Stimulated activated CD4-positive, alpha-beta T cell treated with anti-CD3 and anti-CD28 coated beads, Interleukin-1b, Interleukin-23, amount 100 ng/mL, for 1 hour (primary cell): Measurements from ENCODE around the gene SGMS1.
"Not testable (repeated sequence)": the region's sequence is repeated elsewhere in the genome, so short reads cannot be mapped to it uniquely, and the experiment has no call there.

Experiments used
- DNase-seq, 2 donors: peaks; one replicate each; pipeline ENCODE4 v3.0.0-alpha.2; 2020; ENCODE audit warnings: low read depth in 2 of 2

SGMS1 gene

DNA sequence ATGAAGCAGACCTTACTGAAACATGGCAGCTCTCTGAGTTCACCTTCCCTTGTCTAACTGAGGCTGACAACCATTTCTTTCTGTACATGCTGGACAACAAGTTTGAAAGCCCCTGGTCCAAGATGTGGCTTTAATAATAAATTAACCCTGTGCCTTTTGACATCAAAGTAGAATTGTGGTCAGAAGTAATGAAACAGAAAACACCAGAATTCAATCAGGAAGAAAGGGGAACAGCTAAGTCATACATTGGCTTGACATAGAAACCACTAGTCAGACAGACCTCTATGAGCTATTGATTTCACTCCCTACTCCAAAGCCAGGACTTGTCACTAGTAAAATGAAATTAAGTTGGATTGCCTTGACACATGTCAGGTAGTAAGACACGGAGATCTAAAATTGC, 197.3 kb downstream of the SGMS1 start:
- no peak for DNase-seq

- DNase-seq, result not testable (repeated sequence)
Measured at GRCh38 chr10:50425215-50425614, 198.5 kb downstream of the SGMS1 start.

DNA sequence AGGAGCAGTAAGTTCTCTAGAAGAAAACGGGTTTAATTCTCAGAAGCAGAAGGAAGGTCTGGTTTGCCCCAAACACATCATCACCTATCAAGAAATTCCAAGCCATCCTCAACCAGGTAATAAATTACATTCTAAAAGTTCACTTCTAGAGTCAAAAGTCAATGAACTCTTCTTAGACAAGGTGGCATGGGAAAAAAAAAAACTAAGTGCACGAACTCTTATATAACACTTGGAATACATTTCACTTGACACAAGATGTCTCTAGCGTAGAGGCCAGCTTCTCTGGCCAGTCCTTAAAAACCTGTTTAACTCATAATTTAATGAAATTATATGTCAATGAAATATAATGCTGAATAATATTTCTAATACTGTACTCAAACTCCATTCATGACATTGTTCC, 200.3 kb downstream of the SGMS1 start:
- no peak for DNase-seq

GRCh38 chr10:50422259-50422658, 201.5 kb downstream of the SGMS1 start:
- no peak for DNase-seq

- DNase-seq, result no peak
Measured at GRCh38 chr10:50421026-50421719, 202.6 kb downstream of the SGMS1 start.

DNA sequence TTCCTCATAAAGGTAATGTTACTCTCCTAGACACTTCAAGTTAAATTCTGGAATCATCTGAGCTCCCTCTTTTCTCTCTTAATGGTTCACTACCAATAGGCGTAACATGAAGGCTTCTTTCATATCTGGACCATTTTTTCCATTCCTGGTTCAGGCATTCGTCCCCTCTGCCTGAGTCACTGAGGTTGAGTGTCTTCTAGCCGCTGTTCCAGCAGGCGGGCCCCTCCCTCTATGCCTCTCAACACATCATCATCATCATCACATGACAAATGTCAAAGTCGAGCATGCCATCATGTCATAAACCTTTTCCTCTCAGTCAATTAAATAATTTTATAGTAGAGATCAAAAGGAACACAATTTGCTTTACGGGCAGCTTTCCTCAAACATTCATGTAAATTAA, 203.6 kb downstream of the SGMS1 start:
- DNase-seq, result no peak

DNA sequence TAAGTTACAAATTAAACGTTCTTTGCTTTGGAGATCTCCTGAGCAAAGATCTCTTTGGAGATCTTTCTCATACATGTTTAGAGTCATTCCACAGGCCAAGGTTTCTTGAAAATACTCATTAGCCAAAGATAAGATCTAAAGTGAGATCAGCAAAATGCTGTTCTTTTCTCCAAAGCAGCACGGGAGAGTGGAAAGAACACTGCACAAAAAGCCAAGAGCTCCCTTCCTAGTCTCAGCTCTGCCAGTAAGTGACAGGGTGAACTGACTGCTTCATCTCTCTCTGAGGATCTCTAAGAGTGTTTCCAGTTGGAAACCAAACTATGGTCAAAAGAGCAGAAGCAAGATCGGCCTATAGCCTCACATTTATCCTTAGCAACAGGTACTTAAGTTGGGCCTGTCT, 204.0 kb downstream of the SGMS1 start:
- no peak for DNase-seq

DNA sequence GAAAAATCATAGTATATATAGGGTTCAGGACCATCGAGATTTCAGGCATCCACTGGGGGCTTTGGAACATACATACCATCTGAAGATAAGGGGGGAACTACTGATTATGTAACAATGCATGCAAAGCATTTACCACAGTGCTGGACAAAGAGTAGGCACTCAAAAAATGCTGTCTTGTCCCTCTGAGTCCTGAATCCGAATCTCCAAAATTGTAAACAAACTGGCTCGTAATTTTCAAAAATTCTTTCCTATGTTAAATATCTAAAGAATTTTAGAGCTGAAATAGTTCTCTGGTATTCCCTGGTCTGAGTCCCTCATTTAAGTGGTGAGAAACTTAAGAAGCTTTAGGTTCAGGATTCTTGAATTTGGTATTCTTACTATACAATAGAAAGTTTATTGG, 204.7 kb downstream of the SGMS1 start:
- DNase-seq, result no peak

- no peak for DNase-seq
Measured at GRCh38 chr10:50417886-50418830, 205.6 kb downstream of the SGMS1 start.

DNA sequence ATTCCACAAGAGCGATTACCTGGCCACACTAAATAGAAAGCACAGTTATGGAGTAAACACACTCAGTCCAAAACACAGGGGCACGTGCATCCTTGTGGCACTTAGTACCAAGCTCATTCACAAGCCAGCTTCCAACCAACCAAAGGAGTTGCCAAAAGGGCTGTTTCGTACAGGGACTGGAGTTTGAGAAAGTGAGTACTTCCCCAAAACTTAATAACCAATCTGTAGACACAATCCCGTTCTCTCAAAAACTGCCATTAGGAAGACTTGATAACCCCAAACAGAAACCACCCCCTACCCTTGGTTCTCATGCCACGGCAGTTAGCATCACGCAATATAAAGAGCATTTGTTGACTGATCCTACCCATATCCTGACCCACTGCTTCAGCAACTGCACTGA, 206.3 kb downstream of the SGMS1 start:
- no peak for DNase-seq

GRCh38 chr10:50416881-50417280, 206.9 kb downstream of the SGMS1 start:
- DNase-seq, result no peak

DNA sequence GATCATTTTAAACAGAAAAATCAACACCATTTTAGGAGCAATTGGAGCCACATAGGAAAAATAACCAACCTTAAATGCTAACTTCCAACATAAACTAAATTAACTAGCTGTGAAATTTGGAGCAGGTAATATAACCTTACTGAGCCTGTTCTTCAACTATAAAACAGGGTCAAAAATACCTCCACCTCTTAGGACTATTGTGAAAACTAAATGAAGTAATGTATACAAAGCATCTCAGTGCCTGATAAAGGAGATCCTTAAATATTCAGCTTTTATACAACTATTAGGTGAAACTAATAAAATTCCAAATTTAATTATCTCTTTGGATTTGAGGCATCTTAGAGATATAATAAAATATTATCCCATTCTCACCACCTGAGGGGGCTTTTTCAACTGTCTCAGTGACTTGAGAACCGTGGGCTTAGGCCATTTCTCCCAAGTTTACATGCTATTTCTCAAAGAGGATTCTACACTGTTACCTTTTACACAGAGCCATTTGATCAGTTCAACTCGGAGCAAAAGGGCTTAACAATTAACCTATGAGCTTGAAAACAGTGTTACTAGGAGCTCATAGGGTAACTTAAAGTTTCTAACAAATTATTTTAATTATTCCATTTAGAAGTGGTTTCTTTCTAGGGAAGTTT, 207.5 kb downstream of the SGMS1 start:
- no peak for DNase-seq

DNA sequence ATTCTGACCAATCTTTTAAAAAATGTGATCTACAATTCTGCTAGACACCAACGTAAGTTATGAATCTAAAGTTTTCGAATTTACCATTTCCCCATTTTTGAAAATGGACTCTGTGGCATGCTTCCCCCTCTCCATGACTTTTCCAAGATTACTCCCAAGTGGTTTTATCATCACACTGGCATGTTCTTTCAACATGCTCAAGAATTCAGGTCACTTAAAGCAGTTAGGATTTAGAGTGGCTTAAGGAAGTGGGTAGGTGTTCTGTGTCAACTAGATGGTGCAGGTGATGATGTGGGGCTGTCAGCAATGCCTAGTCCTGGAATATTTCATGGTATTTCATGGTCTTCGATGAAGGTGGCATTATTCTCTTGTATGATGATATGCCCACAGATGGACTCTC, 208.5 kb downstream of the SGMS1 start:
- DNase-seq, result no peak

GRCh38 chr10:50410066-50410811, 213.5 kb downstream of the SGMS1 start:
- DNase-seq, result no peak

GRCh38 chr10:50407076-50407801, 216.5 kb downstream of the SGMS1 start:
- no peak for DNase-seq

DNA sequence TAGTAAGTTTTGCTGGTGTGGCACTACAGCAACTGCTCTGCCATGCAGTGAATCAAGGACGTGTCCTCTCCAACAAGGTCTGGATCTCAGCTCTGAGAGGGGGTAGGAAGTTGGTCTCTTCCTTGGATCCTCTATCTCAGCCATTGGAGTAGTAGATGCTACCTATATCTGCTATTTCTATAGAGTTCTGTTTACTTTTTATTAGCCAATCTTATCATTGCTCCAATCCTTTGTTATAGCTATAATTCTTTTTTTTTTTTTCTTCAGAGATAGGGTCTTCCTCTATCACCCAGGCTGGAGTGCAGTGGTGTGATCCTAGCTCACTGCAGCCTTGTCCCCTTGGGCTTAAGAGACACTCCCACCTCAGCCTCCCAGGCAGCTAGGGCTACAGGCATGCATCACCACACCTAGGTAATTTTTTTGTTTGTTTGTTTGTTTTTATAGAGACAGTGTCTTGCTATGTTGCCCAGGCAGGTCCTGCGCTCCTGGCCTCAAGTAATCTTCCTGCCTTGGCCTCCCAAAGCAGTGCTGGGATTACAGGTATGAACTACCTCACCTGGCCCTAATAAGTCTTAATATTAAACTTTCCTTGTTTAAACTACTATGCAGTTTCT, 217.2 kb downstream of the SGMS1 start:
- no peak for DNase-seq

DNA sequence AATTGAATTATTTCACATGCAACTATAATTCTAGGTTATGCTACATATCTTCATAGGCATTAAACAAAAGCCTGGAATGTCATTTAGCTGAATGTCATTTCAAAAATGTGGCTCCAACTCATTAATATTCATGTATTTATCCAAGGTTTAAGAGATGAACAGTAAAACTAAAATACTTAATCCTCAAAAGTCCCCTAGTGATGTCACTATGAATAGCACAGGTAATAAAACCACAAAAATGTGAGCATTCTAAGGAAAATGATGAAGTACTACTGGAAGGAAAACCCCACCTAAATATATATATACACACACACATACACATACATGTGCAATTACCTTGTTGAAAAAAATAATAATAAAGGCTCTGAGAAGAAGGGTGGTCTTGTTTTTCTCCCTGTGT, 218.0 kb downstream of the SGMS1 start:
- no peak for DNase-seq

DNA sequence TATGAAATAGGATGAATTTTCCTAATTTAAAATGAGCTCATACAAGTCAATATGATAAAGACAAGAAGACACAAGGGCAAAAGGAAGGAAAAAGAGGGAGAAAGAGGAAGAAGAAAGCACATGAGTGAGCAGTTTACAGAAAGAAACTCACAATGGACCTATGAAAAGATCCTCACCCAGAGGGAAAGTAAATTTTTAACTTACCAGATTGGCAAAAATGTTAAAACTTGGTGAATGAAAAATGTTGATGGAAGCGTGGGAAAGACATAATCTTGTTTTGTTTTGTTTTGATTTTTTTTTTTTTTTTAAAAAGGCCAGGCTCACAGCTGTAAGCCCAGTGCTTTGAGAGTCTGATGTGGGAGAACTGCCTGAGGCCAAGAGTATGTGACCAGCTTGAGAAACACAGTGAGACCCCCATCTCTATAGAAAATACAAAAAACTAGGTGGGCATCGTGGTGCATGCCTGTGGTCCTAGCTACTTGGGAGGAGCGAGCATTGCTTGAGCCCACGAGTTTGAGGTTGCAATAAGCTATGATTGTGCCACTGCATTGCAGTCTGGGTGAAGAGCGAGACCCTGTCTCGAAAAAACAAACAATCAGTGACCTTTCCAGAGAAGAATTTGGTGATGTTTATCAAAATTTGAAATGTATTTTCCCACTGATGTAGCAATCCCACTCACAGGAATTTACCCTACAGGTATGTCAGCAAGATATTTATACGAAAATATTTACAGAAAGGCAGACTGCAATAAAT, 219.6 kb downstream of the SGMS1 start:
- DNase-seq, result no peak

GRCh38 chr10:50403074-50403473, 220.7 kb downstream of the SGMS1 start:
- DNase-seq, result no peak

- no peak for DNase-seq
Measured at GRCh38 chr10:50402466-50402865, 221.3 kb downstream of the SGMS1 start.
